Keratinocyte (primary cell): ENCODE results near the gene DIAPH2. TPM values are rescaled to one million over a fixed set of nuclear protein-coding genes. Genes with fewer than 3 reads are reported as not detected.

Experiments
- DNase-seq: peaks from one replicate; pipeline ENCODE4 v3.0.0-alpha.2; 2011; ENCODE audit warnings: low read depth, missing footprints, low spot score
- FAIRE-seq: peaks from 2 replicates; lab custom pipeline; 2011; peaks lifted over from hg19 to GRCh38; lab: Jason Lieb, UNC
- H2AFZ ChIP-seq: 2 replicates; pipeline ENCODE4 v1.6.0; 2012; ENCODE audit warnings: low read length, control low read depth, inconsistent platforms; ENCODE audit not compliant: control insufficient read depth
- H3K27ac ChIP-seq: 2 replicates; pipeline ENCODE4 v1.5.1; 2011; ENCODE audit warnings: low read length; ENCODE audit not compliant: control insufficient read depth, insufficient read depth
- H3K27me3 ChIP-seq: 3 replicates; pipeline ENCODE4 v1.6.0; 2011; ENCODE audit warnings: low read length; ENCODE audit not compliant: control insufficient read depth, insufficient read depth; ENCODE audit errors: extremely low read depth
- H3K36me3 ChIP-seq, 2 experiments: 2 replicates in 1 of 2; 3 replicates in 1 of 2; pipeline ENCODE4 v1.5.1; 2011; ENCODE audit warnings: low read length in 2 of 2, mild to moderate bottlenecking in 1 of 2; ENCODE audit not compliant: control insufficient read depth in 2 of 2, insufficient read depth in 2 of 2; ENCODE audit errors: extremely low read depth in 1 of 2
- H3K4me1 ChIP-seq: 3 replicates; pipeline ENCODE4 v1.5.1; 2011; ENCODE audit warnings: low read length; ENCODE audit not compliant: control insufficient read depth, insufficient read depth; ENCODE audit errors: extremely low read depth
- H3K4me2 ChIP-seq: 3 replicates; pipeline ENCODE4 v1.6.0; 2011; ENCODE audit warnings: low read depth, low read length; ENCODE audit not compliant: control insufficient read depth, insufficient read depth; ENCODE audit errors: extremely low read depth
- H3K4me3 ChIP-seq, 3 experiments: fragments of 200-600 bp in 1 of 3; sonication (generic) in 1 of 3; 2 replicates in 2 of 3; 3 replicates in 1 of 3; pipeline ENCODE4 v1.5.1; 2011 to 2016; ENCODE audit warnings: low read length in 3 of 3, mild to moderate bottlenecking in 3 of 3, control low read depth in 2 of 3, inconsistent platforms in 1 of 3, low read depth in 1 of 3, mixed read lengths in 1 of 3, mixed run types in 1 of 3, moderate library complexity in 1 of 3; ENCODE audit not compliant: control insufficient read depth in 2 of 3, insufficient read depth in 2 of 3; ENCODE audit errors: extremely low read depth in 1 of 3
- H3K79me2 ChIP-seq: 2 replicates; pipeline ENCODE4 v1.6.0; 2012; ENCODE audit warnings: low read length; ENCODE audit not compliant: control insufficient read depth, insufficient read depth
- H3K9ac ChIP-seq: 3 replicates; pipeline ENCODE4 v1.6.0; 2011; ENCODE audit warnings: low read length; ENCODE audit not compliant: control insufficient read depth, insufficient read depth; ENCODE audit errors: extremely low read depth
- H3K9me1 ChIP-seq: 3 replicates; pipeline ENCODE4 v1.6.0; 2011; ENCODE audit warnings: low read length; ENCODE audit not compliant: control insufficient read depth, insufficient read depth; ENCODE audit errors: extremely low read depth
- H3K9me3 ChIP-seq: 2 replicates; pipeline ENCODE4 v1.5.1; 2012; ENCODE audit warnings: low read depth, low read length; ENCODE audit not compliant: control insufficient read depth
- H4K20me1 ChIP-seq: 3 replicates; pipeline ENCODE4 v1.6.0; 2011; ENCODE audit warnings: low read length; ENCODE audit not compliant: control insufficient read depth, insufficient read depth; ENCODE audit errors: extremely low read depth
- CTCF ChIP-seq, 3 experiments: IDR thresholded peaks in 1 of 3; conservative IDR thresholded peaks in 1 of 3; optimal IDR thresholded peaks in 1 of 3; 2 replicates in 2 of 3; 3 replicates in 1 of 3; pipeline versions ENCODE3 to v1.5.1; 2011; ENCODE audit warnings: low read length in 3 of 3, mild to moderate bottlenecking in 3 of 3, moderate library complexity in 2 of 3, control low read depth in 1 of 3, inconsistent platforms in 1 of 3; ENCODE audit not compliant: insufficient read depth in 2 of 3; ENCODE audit errors: extremely low read depth in 1 of 3
- EZH2 ChIP-seq: IDR thresholded peaks from one replicate; pipeline ENCODE4 v1.6.1; 2012; ENCODE audit warnings: inconsistent platforms, mild to moderate bottlenecking, low read length, moderate library complexity
- dilution Hi-C: fragments of 300-500 bp; cut with MboI; formaldehyde crosslinking; loops from one replicate; pipeline ENCODE4 v1.7.0; 2020; ENCODE audit warnings: low sequenced_read_pairs; ENCODE audit not compliant: extremely low pct_ligation_motif_present
- polyA plus RNA-seq, 5 experiments: library from polyadenylated mRNA; depleted of rRNA in 3 of 5; stranded (reverse) in 3 of 5; stranded (forward) in 1 of 5; unstranded in 1 of 5; fragments of >200 nt; gene quantifications; 1 replicate in 1 of 5; 2 replicates in 3 of 5; 3 replicates in 1 of 5; pipeline versions ENCODE4 v1.2.1 to v1.2.3, GENCODE V29; 2011 to 2012; ENCODE audit warnings: missing spikeins in 2 of 5, low read depth in 1 of 5, low replicate concordance in 1 of 5

The DIAPH2 gene
- polyA plus RNA-seq, 1 donor (not counting 4 experiments of a cell fraction or from before 2014, with no cell fraction given), result 7.4 TPM

DNA sequence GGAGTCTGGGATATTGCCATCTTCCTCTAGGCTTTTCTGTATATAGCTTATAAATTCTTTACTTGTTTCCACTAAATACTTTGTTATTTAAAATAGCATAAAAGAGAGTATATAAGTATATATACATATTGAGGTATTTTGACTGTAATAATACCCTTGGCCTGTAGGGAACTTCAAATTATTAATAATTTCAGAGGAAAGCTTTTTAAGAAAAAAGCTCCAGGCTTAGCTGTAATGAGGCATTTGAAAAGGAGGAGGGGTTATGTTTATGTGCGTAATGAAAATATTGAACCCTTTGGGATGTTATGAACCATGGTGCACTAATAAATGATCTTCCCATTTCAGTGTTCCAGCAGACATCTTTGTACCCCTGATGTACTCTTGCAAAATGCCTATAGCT, 777.1 kb downstream of the DIAPH2 start:
- DNase-seq (no peak), FAIRE-seq (no peak)
- Histone ChIP-seq H3K4me2 (no peak overlapping the region), H3K9ac (no peak overlapping the region), H4K20me1 (no peaks in the 10 kb centered on the region), H2AFZ (no peak overlapping the region), H3K79me2 (no peaks in the 10 kb centered on the region), H3K9me3 (no peaks in the 10 kb centered on the region), H3K9me1 (no peaks in the 10 kb centered on the region), H3K4me1 (no peaks in the 10 kb centered on the region), H3K4me3 (no peak overlapping the region), H3K27me3 (no peaks in the 10 kb centered on the region), H3K36me3 (no peaks in the 10 kb centered on the region), H3K27ac (no peak overlapping the region)
- TF ChIP-seq EZH2 (no peak), CTCF (optimal IDR thresholded peaks at IDR 0.05 in 1 of 3, IDR thresholded peaks at IDR 0.05 in 1 of 3, conservative IDR thresholded peaks at IDR 0.05 in 1 of 3; ENCODE audit: extremely low read depth in 1 of 3, insufficient read depth in 2 of 3, low read length in 3 of 3) (peak in 1 of 3 experiments; percentile 5)
- dilution Hi-C loops, result no loop called here

DNA sequence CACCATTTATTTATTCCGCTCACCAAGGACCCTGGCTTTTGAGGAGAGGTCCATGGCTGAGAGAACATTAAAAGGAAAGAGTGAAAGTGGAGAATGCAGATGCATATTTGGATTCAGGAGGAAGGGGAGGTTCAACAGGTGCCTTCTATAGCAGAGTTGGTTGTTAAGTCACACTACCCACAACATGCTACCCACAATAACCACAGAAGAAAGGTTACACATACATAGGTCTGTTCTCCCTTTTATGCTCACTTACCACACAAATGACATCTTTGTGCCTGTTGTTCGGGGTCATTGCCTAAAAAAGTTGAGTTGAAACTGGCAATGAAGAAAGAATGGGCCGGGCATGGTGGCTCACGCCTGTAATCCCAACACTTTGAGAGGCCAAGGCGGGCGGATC, 786.4 kb downstream of the DIAPH2 start:
- Histone ChIP-seq H4K20me1 (no peaks in the 10 kb centered on the region), H3K4me3 (no peak overlapping the region), H3K27ac (no peak overlapping the region), H3K9me1 (no peaks in the 10 kb centered on the region), H3K4me2 (no peak overlapping the region), H3K36me3 (no peaks in the 10 kb centered on the region), H3K9me3 (no peaks in the 10 kb centered on the region), H3K79me2 (no peaks in the 10 kb centered on the region), H3K9ac (no peak overlapping the region), H2AFZ (no peak overlapping the region), H3K27me3 (no peaks in the 10 kb centered on the region), H3K4me1 (no peaks in the 10 kb centered on the region)
- TF ChIP-seq CTCF (optimal IDR thresholded peaks at IDR 0.05 in 1 of 3, IDR thresholded peaks at IDR 0.05 in 1 of 3, conservative IDR thresholded peaks at IDR 0.05 in 1 of 3; ENCODE audit: extremely low read depth in 1 of 3, insufficient read depth in 2 of 3, low read length in 3 of 3), result no peak
- no peak for DNase-seq
- FAIRE-seq, result no peak
- dilution Hi-C loops, result no loop called here
